GM19023 (cell line): ENCODE results near the gene DDX20.
"Not testable (repeated sequence)": the region's sequence is repeated elsewhere in the genome, so short reads cannot be mapped to it uniquely, and the experiment has no call there.

Experiments
- ATAC-seq: cut with Tn5 transposase; IDR thresholded peaks from one replicate; pipeline ENCODE4 v1.9.1; 2021; ENCODE audit warnings: mild to moderate bottlenecking, moderate library complexity; ENCODE audit not compliant: unreplicated experiment

The DDX20 gene

GRCh38 chr1:111732718-111733117, 23.0 kb upstream of the DDX20 start:
- no peak for ATAC-seq

- ATAC-seq: no peak
Observed at GRCh38 chr1:111733183-111733991, 22.3 kb upstream of the DDX20 start.

- no peak for ATAC-seq
Observed at GRCh38 chr1:111733992-111734341, 21.7 kb upstream of the DDX20 start.

- no peak for ATAC-seq
Observed at GRCh38 chr1:111734426-111734825, 21.3 kb upstream of the DDX20 start.

- no peak for ATAC-seq
Observed at GRCh38 chr1:111734856-111735255, 20.8 kb upstream of the DDX20 start.

GRCh38 chr1:111735321-111735720, 20.4 kb upstream of the DDX20 start:
- ATAC-seq: no peak

GRCh38 chr1:111735858-111736544, 19.7 kb upstream of the DDX20 start:
- no peak for ATAC-seq

- ATAC-seq: no peak
Observed at GRCh38 chr1:111736548-111737215, 19.0 kb upstream of the DDX20 start.

GRCh38 chr1:111737216-111738132, 18.2 kb upstream of the DDX20 start:
- no peak for ATAC-seq

GRCh38 chr1:111738133-111738435, 17.6 kb upstream of the DDX20 start:
- no peak for ATAC-seq

- ATAC-seq: peak; percentile 47
Observed at GRCh38 chr1:111738436-111739193, 17.1 kb upstream of the DDX20 start.

- ATAC-seq: peak; percentile 84
Observed at GRCh38 chr1:111739194-111739924, 16.3 kb upstream of the DDX20 start, which contains the start of gene INKA2. INKA2 (minus strand) TSS chr1:111739395; CDS start chr1:111739242, 153 bp downstream.

- no peak for ATAC-seq
Observed at GRCh38 chr1:111739925-111740765, 15.6 kb upstream of the DDX20 start.

- not testable (repeated sequence) for ATAC-seq
Observed at GRCh38 chr1:111742292-111742691, 13.4 kb upstream of the DDX20 start.

- ATAC-seq: no peak
Observed at GRCh38 chr1:111742938-111743549, 12.7 kb upstream of the DDX20 start.

GRCh38 chr1:111743679-111744101, 12.0 kb upstream of the DDX20 start:
- ATAC-seq: no peak

GRCh38 chr1:111745675-111746613, 9.8 kb upstream of the DDX20 start:
- ATAC-seq: no peak
